NCI-H2196 treated with DMSO at 0.1 percent for 48 hours (cell line): Measurements from ENCODE around the gene FAM98C.

Experiments used
- DNase-seq: peaks from one replicate; lab custom pipeline; 2025; ENCODE audit not compliant: unreplicated experiment; lab: John Stamatoyannopoulos, UW

Gene FAM98C

GRCh38 chr19:38452430-38453366 lies 49.8 kb downstream of the FAM98C start:
- DNase-seq = no peak

- no peak for DNase-seq
Observed at GRCh38 chr19:38453596-38453995, 50.7 kb downstream of the FAM98C start.

GRCh38 chr19:38455031-38455430 lies 52.1 kb downstream of the FAM98C start:
- DNase-seq = no peak

- no peak for DNase-seq
Observed at GRCh38 chr19:38457202-38457601, 54.3 kb downstream of the FAM98C start.

GRCh38 chr19:38457690-38458405 lies 55.0 kb downstream of the FAM98C start:
- DNase-seq = no peak
